ENCODE measurements around the gene ELAVL4.
"Not testable (repeated sequence)": the region's sequence is repeated elsewhere in the genome, so short reads cannot be mapped to it uniquely, and the experiment has no call there.

The ELAVL4 gene

DNA sequence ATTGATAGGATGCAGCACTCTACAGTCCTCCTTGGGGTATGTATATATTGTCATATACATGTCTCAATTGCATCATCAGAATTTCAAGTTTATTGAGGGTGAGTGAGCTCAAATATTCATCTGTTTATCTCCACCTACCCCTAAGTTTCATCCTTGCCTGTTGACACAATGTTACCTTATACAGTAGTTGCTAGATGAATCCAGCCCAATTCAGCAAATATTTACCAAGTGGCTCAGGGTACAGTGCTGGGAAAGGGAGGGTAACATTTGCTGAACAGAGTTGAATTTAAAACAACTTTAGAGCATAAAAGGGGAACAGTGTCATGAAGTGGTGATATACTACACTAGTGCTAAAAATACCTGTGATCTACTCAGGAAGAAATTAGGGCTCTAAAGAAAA, 14.4 kb downstream of the ELAVL4 start:
- DNase-seq (ENCODE audit: low read depth in 2 of 2, low spot score in 1 of 2) = no peak

GRCh38 chr1:50126927-50127715, 18.4 kb downstream of the ELAVL4 start:
- DNase-seq (ENCODE audit: low read depth in 2 of 2, low spot score in 1 of 2) = no peak

DNA sequence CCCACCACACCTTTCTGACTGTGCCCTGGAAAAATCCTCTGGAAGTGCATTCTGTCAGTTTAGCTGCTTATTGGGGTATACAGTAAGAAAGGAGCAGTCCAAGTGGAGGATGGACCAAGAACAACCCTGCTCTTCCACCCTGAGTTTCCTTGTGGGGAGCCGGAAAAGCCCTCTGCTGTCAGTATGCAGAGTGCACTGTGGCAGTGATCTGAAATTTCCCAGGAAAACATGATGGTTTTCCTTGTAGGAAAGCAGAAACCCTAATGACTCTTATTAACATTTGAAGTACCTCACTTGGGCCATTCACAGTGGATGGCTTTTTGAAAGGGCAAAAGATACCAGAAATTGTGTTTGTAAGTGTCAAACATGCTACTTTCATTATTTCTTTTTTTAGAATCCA, 20.5 kb downstream of the ELAVL4 start:
- no peak for DNase-seq (ENCODE audit: low read depth in 2 of 2, low spot score in 1 of 2)

DNA sequence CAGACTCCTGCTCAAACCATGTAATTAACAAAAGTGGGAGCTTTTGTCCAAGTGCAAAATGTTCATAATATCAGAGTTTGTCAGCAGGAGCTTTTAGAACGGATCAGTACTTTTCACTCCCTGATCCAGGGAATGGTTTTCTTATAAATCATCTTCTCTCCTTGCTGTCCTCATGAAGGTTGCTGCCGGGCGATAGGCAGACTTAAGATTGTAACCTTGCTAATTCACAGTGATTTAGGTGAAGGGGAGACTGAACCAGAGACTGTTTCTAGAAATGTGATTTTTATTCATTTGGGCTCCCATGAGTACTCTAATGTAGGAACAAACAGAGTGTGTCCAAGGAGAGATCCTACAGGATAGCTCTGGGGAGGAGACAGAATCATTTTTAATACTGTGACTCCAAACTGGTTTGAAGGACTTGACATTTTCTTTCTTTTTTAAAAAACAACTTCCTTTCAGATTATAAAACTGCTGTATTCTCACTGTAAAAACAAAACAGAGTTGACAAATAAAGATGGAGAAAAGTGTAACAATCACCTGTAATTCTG, 23.7 kb downstream of the ELAVL4 start:
- no peak for DNase-seq (ENCODE audit: low read depth in 2 of 2, low spot score in 1 of 2)

- no peak for DNase-seq (ENCODE audit: low read depth in 2 of 2, low spot score in 1 of 2)
Measured at GRCh38 chr1:50135716-50136115, 27.0 kb downstream of the ELAVL4 start.

GRCh38 chr1:50139339-50140181, 30.8 kb downstream of the ELAVL4 start:
- no peak for DNase-seq (ENCODE audit: low read depth in 2 of 2, low spot score in 1 of 2)

DNA sequence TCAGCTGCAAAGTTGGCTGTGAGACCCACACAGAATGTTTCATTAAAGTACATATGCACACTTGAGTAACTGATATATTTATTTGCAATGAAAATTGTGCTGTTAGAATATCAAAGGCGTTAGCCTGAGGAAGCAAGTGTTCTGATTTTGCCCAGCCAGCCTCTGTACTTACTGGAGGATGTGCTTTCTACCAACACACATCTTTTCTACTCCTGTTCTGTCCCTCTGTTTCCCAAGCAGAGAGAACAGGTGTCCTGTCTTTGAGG, 31.4 kb downstream of the ELAVL4 start:
- no peak for DNase-seq (ENCODE audit: low read depth in 2 of 2, low spot score in 1 of 2)

GRCh38 chr1:50147191-50147850, 38.6 kb downstream of the ELAVL4 start:
- DNase-seq (ENCODE audit: low read depth in 2 of 2, low spot score in 1 of 2) = no peak

DNA sequence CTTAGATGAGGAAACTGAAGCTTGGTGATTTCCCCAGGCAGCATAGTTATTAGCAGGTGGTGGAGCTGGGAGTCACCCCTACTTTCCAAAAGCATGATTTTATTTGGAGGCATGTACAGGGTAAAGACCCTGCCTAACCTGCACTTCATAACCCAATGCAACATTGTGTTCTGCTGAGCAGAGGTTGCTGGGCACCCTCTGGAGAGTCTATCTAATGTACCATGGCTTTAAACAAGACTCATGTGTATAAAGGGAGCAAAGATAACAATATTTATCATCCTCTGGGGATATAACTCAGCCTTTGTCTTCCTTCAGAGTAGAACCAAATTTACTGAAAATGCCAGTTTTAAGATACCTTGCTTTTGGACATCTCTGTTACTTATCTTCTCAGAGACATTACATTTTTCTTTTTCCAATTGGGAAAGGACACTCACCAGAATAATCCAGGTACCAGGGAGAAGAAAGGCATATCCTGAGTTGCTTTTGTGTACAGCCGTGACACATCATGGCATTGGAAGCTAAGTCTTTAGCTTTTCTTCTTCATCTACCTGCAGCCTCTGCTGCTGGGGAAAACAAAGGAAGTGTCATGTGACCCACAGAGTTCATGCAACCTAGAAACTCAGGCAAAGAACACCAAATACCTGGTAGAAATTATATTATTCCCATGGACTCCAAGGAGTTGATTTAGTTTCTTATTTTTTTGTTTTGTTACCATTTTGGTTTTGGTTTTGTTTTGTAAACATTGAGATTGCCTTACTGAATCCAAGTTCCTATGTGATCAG, 39.6 kb downstream of the ELAVL4 start:
- DNase-seq (ENCODE audit: low read depth in 2 of 2, low spot score in 1 of 2) = no peak

- DNase-seq (ENCODE audit: low read depth in 2 of 2, low spot score in 1 of 2) = no peak
Measured at GRCh38 chr1:50152236-50152635, 43.5 kb downstream of the ELAVL4 start.

DNA sequence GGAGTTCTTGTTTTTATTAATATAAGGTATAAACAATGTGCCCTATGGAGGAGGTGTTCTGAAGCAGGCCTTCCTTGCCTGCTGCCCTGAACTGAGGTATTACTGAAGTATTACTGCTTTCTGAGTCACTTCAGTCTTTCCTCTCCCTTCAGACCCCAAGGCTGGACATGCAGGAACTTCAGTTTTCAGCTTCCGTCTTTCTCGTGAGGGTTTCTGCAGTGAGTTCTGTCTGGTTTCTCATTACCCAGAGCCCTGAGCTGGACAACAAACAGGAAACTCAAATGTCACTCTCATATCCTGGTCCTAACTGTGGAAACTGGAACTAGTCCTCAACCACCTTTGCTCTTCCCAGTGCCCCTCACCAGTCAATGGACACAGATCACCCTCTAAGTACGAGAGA, 46.8 kb downstream of the ELAVL4 start:
- no peak for DNase-seq (ENCODE audit: low read depth in 2 of 2, low spot score in 1 of 2)

DNA sequence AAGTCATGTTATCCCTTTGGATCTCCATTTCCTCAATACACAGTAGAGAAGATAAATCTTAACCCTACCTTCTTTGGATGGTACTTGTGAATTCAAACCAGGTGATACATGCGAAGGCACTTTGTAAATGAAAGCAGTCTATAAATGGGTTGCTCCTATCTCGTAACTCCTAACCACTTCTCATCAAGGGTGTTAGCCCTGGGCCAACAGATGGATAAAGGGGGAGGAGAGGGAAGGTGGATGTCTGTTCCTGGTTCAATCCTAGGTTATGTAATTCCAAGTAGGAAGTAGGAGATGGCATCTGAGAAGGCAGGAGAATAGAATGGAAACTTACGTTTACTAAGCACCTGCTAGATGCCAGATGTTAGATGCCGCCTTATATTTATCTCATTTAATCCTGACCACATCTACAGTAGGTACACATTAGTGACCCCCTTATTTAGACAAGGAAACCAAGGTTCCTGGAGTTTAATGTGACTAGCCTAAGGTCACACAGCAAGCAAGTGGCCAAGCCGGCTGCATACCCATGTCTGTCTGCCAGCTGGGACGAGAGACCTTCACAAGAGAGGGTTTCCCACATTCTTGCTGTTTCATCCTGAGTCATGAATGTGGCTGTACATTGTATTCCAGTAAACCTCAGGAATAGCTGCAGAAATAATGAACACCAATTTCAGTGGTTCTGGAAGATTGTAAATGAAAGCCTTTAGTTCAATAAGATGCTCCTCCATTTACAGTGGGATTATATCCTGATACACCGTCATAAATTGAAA, 47.7 kb downstream of the ELAVL4 start:
- no peak for DNase-seq (ENCODE audit: low read depth in 2 of 2, low spot score in 1 of 2)

DNA sequence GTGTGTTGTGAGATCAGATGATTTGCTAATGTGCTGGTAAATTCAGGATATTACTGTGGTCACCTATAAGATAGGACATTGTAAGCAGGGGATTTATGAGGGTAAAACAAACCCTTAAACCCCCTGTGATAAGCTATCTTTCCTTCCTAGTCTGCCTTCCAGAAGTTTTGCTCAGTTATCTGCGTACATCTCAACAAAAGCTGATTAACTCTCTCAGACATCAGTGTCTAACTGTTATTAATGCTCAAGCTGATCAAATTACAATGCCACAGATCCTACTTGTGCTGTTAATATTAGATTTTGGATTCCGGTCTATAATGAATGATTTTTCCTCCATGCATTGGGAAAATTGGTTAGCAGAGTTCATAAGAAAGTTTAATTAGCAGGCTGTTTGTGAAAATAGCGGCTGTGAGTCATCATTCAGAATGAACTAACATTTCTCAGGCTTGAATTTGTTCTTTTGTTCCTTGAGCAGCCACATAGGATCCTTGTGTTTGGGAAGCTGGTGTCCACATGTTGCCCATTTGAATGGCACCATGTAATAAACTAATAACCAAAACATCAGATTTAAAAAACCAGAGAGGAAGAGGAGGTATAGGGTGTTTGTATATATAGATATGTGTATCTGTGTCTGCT, 48.7 kb downstream of the ELAVL4 start:
- no peak for DNase-seq (ENCODE audit: low read depth in 2 of 2, low spot score in 1 of 2)

- DNase-seq (ENCODE audit: low read depth in 2 of 2, low spot score in 1 of 2) = no peak
Measured at GRCh38 chr1:50158421-50158820, 49.7 kb downstream of the ELAVL4 start.

GRCh38 chr1:50163680-50164079, 55.0 kb downstream of the ELAVL4 start:
- DNase-seq (ENCODE audit: low read depth in 2 of 2, low spot score in 1 of 2) = no peak

- DNase-seq (ENCODE audit: low read depth in 2 of 2, low spot score in 1 of 2) = not testable (repeated sequence)
Measured at GRCh38 chr1:50166351-50166750, 57.6 kb downstream of the ELAVL4 start.

DNA sequence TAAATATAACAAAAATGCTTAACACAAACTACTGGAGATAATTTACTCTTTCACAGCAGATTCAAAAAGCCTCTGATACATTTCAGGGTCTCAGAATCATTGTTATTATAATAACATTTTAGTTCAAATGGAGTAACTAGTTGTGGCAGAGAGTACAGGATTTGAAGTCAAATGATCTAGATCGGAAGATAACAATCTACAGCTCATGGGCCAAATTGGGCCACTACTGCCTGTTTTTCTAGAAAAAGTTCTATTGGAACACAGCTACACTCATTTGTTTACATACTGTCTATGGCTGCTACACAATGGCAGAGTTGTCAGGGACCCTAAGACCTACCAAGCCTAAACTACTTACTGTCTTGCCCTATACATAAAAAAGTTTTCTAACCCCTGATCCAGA, 63.6 kb downstream of the ELAVL4 start:
- no peak for DNase-seq (ENCODE audit: low read depth in 2 of 2, low spot score in 1 of 2)

GRCh38 chr1:50174101-50174500, 65.4 kb downstream of the ELAVL4 start:
- no peak for DNase-seq (ENCODE audit: low read depth in 2 of 2, low spot score in 1 of 2)

- DNase-seq (ENCODE audit: low read depth in 2 of 2, low spot score in 1 of 2) = no peak
Measured at GRCh38 chr1:50175719-50176639, 67.3 kb downstream of the ELAVL4 start.

Measured in stimulated activated CD8-positive, alpha-beta memory T cell treated with anti-CD3 and anti-CD28 coated beads, Interleukin-4, amount 100 ng/mL, for 4 hours (primary cell).